ENCODE results near the gene PRKN. TPM values are rescaled to one million over a fixed set of nuclear protein-coding genes. Genes with fewer than 3 reads are reported as not detected.

Gene PRKN
- total and polyA plus RNA-seq, 9 of the 15 experiments (the other 6 are each of a cell fraction or from before 2014, with no cell fraction given) = 0.03 to 0.96 (median 0.15) TPM; not detected in 2

DNA sequence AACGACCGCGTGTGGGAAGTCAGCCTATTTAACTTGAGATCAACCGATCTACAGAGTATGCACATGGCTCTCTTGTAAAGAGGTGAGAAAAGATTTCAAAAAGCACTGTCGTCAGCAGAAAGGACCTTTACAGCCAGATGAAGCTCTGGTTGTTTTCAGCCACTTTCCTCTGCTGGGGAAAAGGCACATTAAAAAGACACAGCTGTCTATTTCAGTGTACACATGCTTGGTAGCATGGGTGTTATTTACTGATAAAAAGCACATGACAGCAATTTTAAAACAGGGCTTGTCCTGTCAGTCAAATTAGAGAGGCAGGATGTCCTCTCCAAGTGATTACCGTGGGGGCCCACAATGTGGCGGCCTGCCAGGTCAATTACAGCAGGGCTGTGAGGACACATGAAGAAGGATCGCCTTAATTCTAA is 188.9 kb downstream of the PRKN start (continued):
- TF ChIP-seq POLR2A (conservative IDR thresholded peaks at IDR 0.05) = no peak

DNA sequence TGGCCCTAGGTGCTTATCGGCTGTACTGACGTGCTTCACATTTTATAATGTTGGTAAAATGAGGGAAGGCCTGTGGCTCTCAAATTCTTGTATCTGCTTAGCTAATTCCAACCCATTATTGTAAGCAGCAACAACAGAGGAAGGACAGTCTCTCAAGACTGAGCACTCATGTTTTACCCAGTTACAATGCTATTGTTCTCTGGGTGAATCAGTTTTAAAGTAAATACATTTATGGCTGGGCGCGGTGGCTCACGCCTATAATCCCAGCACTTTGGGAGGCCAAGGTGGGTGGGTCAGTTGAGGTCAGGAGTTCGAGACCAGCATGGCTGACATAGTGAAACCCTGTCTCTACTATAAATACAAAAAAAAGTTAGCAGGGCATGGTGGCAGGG is 194.6 kb downstream of the PRKN start:
- no peak overlapping the region for H3K4me2 ChIP-seq (ENCODE audit: insufficient read depth, low read length)
- no peak for TF ChIP-seq PTBP1 (IDR thresholded peaks at IDR 0.05; ENCODE audit: low read depth, low read length)
- TF ChIP-seq, protein P1, sequence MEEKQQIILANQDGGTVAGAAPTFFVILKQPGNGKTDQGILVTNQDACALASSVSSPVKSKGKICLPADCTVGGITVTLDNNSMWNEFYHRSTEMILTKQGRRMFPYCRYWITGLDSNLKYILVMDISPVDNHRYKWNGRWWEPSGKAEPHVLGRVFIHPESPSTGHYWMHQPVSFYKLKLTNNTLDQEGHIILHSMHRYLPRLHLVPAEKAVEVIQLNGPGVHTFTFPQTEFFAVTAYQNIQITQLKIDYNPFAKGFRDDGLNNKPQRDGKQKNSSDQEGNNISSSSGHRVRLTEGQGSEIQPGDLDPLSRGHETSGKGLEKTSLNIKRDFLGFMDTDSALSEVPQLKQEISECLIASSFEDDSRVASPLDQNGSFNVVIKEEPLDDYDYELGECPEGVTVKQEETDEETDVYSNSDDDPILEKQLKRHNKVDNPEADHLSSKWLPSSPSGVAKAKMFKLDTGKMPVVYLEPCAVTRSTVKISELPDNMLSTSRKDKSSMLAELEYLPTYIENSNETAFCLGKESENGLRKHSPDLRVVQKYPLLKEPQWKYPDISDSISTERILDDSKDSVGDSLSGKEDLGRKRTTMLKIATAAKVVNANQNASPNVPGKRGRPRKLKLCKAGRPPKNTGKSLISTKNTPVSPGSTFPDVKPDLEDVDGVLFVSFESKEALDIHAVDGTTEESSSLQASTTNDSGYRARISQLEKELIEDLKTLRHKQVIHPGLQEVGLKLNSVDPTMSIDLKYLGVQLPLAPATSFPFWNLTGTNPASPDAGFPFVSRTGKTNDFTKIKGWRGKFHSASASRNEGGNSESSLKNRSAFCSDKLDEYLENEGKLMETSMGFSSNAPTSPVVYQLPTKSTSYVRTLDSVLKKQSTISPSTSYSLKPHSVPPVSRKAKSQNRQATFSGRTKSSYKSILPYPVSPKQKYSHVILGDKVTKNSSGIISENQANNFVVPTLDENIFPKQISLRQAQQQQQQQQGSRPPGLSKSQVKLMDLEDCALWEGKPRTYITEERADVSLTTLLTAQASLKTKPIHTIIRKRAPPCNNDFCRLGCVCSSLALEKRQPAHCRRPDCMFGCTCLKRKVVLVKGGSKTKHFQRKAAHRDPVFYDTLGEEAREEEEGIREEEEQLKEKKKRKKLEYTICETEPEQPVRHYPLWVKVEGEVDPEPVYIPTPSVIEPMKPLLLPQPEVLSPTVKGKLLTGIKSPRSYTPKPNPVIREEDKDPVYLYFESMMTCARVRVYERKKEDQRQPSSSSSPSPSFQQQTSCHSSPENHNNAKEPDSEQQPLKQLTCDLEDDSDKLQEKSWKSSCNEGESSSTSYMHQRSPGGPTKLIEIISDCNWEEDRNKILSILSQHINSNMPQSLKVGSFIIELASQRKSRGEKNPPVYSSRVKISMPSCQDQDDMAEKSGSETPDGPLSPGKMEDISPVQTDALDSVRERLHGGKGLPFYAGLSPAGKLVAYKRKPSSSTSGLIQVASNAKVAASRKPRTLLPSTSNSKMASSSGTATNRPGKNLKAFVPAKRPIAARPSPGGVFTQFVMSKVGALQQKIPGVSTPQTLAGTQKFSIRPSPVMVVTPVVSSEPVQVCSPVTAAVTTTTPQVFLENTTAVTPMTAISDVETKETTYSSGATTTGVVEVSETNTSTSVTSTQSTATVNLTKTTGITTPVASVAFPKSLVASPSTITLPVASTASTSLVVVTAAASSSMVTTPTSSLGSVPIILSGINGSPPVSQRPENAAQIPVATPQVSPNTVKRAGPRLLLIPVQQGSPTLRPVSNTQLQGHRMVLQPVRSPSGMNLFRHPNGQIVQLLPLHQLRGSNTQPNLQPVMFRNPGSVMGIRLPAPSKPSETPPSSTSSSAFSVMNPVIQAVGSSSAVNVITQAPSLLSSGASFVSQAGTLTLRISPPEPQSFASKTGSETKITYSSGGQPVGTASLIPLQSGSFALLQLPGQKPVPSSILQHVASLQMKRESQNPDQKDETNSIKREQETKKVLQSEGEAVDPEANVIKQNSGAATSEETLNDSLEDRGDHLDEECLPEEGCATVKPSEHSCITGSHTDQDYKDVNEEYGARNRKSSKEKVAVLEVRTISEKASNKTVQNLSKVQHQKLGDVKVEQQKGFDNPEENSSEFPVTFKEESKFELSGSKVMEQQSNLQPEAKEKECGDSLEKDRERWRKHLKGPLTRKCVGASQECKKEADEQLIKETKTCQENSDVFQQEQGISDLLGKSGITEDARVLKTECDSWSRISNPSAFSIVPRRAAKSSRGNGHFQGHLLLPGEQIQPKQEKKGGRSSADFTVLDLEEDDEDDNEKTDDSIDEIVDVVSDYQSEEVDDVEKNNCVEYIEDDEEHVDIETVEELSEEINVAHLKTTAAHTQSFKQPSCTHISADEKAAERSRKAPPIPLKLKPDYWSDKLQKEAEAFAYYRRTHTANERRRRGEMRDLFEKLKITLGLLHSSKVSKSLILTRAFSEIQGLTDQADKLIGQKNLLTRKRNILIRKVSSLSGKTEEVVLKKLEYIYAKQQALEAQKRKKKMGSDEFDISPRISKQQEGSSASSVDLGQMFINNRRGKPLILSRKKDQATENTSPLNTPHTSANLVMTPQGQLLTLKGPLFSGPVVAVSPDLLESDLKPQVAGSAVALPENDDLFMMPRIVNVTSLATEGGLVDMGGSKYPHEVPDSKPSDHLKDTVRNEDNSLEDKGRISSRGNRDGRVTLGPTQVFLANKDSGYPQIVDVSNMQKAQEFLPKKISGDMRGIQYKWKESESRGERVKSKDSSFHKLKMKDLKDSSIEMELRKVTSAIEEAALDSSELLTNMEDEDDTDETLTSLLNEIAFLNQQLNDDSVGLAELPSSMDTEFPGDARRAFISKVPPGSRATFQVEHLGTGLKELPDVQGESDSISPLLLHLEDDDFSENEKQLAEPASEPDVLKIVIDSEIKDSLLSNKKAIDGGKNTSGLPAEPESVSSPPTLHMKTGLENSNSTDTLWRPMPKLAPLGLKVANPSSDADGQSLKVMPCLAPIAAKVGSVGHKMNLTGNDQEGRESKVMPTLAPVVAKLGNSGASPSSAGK (IDR thresholded peaks at IDR 0.05) = no peak
- no peaks in the 10 kb centered on the region for H3K4me1 ChIP-seq (replicated peaks in 1 of 2; ENCODE audit: control insufficient read depth in 2 of 2, insufficient read depth in 2 of 2, low read length in 2 of 2)
- intact Hi-C loops (cut with micrococcal nuclease) (loop anchor here (10.0 kb wide), 1 partner anchor 412 kb away; no protein-coding TSS in a partner anchor), in situ Hi-C loops (cut with MboI) (no loop called here)
- H3K9me1 ChIP-seq (ENCODE audit: control insufficient read depth, insufficient read depth, low read length) = no peaks in the 10 kb centered on the region
- H3K9me3 ChIP-seq (replicated peaks; ENCODE audit: control insufficient read depth, insufficient read depth, low read depth, low read length) = no peaks in the 10 kb centered on the region
- no peak overlapping the region for H3K4me3 ChIP-seq
- BruUV-seq (replicated peaks) = no TSS peak
- H3K27ac ChIP-seq (ENCODE audit: extremely low read depth, low read depth, low read length) = no peak overlapping the region
- ChIA-PET POLR2A (interaction anchor here (0.6 kb wide), 1 partner anchor 37 kb away, joined by 3 read pairs; no protein-coding TSS in a partner anchor), CTCF (ENCODE audit: low intra/inter-chr PET ratio) (no interaction called here)
- 1% methylated on average over 6 of the region's 6 CpGs for WGBS (ENCODE audit: insufficient coverage, low coverage, missing lambda C conversion rate)
- no peak for FAIRE-seq
- no peak overlapping the region for H3K9ac ChIP-seq (ENCODE audit: insufficient read depth in 1 of 2, low read depth in 2 of 2, low read length in 2 of 2)
- no peaks in the 10 kb centered on the region for H3K27me3 ChIP-seq (ENCODE audit: control insufficient read depth in 2 of 2, insufficient read depth in 2 of 2, low read length in 2 of 2)
- ATAC-seq = no peak
- DNase-seq (ENCODE audit: extremely low read depth in 1 of 4, low spot score in 3 of 4) = no peak
- no peaks in the 10 kb centered on the region for H3K79me2 ChIP-seq (ENCODE audit: control insufficient read depth, insufficient read depth, low read length)
- H2AFZ ChIP-seq (ENCODE audit: low read depth, low read length) = no peak overlapping the region
- no peaks in the 10 kb centered on the region for H4K20me1 ChIP-seq (replicated peaks; ENCODE audit: control insufficient read depth, insufficient read depth, low read length)
- H3K36me3 ChIP-seq (ENCODE audit: control insufficient read depth, insufficient read depth, low read length) = no peaks in the 10 kb centered on the region
